C4-2B (cell line): ENCODE data around the gene SKP2.

Experiments used
- ZFX ChIP-seq: fragments of 450-650 bp; IDR thresholded peaks from 2 replicates; pipeline ENCODE4 v1.6.1; 2017
- TF ChIP-seq, protein P1 (sequence below): fragments of 450-650 bp; conservative IDR thresholded peaks from 2 replicates; pipeline ENCODE4 v1.5.1; 2017; ENCODE audit warnings: mild to moderate bottlenecking

GRCh38 chr5:36138900-36139683 is 12.8 kb upstream of the SKP2 start:
- TF ChIP-seq, protein P1, sequence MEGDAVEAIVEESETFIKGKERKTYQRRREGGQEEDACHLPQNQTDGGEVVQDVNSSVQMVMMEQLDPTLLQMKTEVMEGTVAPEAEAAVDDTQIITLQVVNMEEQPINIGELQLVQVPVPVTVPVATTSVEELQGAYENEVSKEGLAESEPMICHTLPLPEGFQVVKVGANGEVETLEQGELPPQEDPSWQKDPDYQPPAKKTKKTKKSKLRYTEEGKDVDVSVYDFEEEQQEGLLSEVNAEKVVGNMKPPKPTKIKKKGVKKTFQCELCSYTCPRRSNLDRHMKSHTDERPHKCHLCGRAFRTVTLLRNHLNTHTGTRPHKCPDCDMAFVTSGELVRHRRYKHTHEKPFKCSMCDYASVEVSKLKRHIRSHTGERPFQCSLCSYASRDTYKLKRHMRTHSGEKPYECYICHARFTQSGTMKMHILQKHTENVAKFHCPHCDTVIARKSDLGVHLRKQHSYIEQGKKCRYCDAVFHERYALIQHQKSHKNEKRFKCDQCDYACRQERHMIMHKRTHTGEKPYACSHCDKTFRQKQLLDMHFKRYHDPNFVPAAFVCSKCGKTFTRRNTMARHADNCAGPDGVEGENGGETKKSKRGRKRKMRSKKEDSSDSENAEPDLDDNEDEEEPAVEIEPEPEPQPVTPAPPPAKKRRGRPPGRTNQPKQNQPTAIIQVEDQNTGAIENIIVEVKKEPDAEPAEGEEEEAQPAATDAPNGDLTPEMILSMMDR = no peak
- TF ChIP-seq ZFX = no peak
